ENCODE results near the gene SUCLG2. TPM values are rescaled to one million over a fixed set of nuclear protein-coding genes. Genes with fewer than 3 reads are reported as not detected.

SUCLG2 gene
- total RNA-seq, 1 experiment from 2014 or later: 49.5 TPM

- no peak overlapping the region for H3K27ac Mint-ChIP-seq (ENCODE audit: unreplicated experiment)
- H3K27me3 Mint-ChIP-seq (ENCODE audit: unreplicated experiment): no peaks in the 10 kb centered on the region
- H3K9me3 Mint-ChIP-seq (ENCODE audit: low read depth, unreplicated experiment): no peaks in the 10 kb centered on the region
- peaks cover 8% of the 10 kb centered on the region for H3K4me1 Mint-ChIP-seq (ENCODE audit: low read depth, unreplicated experiment)
- CTCF ChIA-PET: no interaction called here
- intact Hi-C loops (cut with micrococcal nuclease; ENCODE audit: unreplicated experiment): no loop called here
- TF ChIP-seq, protein P1, sequence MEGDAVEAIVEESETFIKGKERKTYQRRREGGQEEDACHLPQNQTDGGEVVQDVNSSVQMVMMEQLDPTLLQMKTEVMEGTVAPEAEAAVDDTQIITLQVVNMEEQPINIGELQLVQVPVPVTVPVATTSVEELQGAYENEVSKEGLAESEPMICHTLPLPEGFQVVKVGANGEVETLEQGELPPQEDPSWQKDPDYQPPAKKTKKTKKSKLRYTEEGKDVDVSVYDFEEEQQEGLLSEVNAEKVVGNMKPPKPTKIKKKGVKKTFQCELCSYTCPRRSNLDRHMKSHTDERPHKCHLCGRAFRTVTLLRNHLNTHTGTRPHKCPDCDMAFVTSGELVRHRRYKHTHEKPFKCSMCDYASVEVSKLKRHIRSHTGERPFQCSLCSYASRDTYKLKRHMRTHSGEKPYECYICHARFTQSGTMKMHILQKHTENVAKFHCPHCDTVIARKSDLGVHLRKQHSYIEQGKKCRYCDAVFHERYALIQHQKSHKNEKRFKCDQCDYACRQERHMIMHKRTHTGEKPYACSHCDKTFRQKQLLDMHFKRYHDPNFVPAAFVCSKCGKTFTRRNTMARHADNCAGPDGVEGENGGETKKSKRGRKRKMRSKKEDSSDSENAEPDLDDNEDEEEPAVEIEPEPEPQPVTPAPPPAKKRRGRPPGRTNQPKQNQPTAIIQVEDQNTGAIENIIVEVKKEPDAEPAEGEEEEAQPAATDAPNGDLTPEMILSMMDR (IDR thresholded peaks at IDR 0.05; ENCODE audit: unreplicated experiment): no peak
- no TSS peak for BruUV-seq (replicated peaks)
- DNase-seq: no peak
- no peak overlapping the region for H3K4me3 Mint-ChIP-seq (ENCODE audit: low read depth, unreplicated experiment)
- H3K36me3 Mint-ChIP-seq (ENCODE audit: insufficient read depth, unreplicated experiment): peaks cover 5% of the 10 kb centered on the region
Observed at GRCh38 chr3:67493808-67494207, 160.6 kb downstream of the SUCLG2 start.

- CTCF ChIA-PET: no interaction called here
- no peak for DNase-seq
- Mint-ChIP-seq H3K36me3 (ENCODE audit: insufficient read depth, unreplicated experiment) (peaks cover 5% of the 10 kb centered on the region), H3K4me1 (ENCODE audit: low read depth, unreplicated experiment) (peaks cover under 1% of the 10 kb centered on the region), H3K4me3 (ENCODE audit: low read depth, unreplicated experiment) (no peak overlapping the region), H3K27ac (ENCODE audit: unreplicated experiment) (no peak overlapping the region), H3K9me3 (ENCODE audit: low read depth, unreplicated experiment) (no peaks in the 10 kb centered on the region), H3K27me3 (ENCODE audit: unreplicated experiment) (no peaks in the 10 kb centered on the region)
- no TSS peak for BruUV-seq (replicated peaks)
- intact Hi-C loops (cut with micrococcal nuclease; ENCODE audit: unreplicated experiment): no loop called here
- TF ChIP-seq, protein P1 (IDR thresholded peaks at IDR 0.05; ENCODE audit: unreplicated experiment): no peak
Observed at GRCh38 chr3:67490658-67491057, 163.8 kb downstream of the SUCLG2 start.

DNA sequence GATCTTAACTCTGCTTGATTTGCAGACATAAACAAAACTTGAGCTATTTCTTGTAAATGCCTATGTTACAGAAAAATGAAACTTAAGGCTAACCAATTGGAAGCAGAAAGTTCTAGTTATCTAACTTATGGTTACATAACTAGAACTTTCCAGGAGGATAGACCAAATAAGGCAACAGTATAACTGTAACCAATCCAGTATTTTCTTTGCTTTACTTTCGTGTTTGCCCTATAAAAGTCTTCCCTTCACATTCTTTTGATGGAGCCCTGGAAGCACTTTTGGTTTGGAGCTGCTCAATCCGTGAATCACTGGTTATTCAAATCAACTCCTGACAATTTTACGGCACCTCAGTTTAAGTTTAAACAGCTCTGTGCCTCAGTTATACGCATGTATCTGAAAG is 164.6 kb downstream of the SUCLG2 start:
- BruUV-seq (replicated peaks): no TSS peak
- TF ChIP-seq, protein P1 (IDR thresholded peaks at IDR 0.05; ENCODE audit: unreplicated experiment): no peak
- H3K27ac Mint-ChIP-seq (ENCODE audit: unreplicated experiment): no peak overlapping the region
- no peaks in the 10 kb centered on the region for H3K36me3 Mint-ChIP-seq (ENCODE audit: insufficient read depth, unreplicated experiment)
- intact Hi-C loops (cut with micrococcal nuclease; ENCODE audit: unreplicated experiment): no loop called here
- H3K9me3 Mint-ChIP-seq (ENCODE audit: low read depth, unreplicated experiment): no peaks in the 10 kb centered on the region
- CTCF ChIA-PET: no interaction called here
- no peaks in the 10 kb centered on the region for H3K4me1 Mint-ChIP-seq (ENCODE audit: low read depth, unreplicated experiment)
- no peak overlapping the region for H3K4me3 Mint-ChIP-seq (ENCODE audit: low read depth, unreplicated experiment)
- no peaks in the 10 kb centered on the region for H3K27me3 Mint-ChIP-seq (ENCODE audit: unreplicated experiment)
- DNase-seq: no peak

DNA sequence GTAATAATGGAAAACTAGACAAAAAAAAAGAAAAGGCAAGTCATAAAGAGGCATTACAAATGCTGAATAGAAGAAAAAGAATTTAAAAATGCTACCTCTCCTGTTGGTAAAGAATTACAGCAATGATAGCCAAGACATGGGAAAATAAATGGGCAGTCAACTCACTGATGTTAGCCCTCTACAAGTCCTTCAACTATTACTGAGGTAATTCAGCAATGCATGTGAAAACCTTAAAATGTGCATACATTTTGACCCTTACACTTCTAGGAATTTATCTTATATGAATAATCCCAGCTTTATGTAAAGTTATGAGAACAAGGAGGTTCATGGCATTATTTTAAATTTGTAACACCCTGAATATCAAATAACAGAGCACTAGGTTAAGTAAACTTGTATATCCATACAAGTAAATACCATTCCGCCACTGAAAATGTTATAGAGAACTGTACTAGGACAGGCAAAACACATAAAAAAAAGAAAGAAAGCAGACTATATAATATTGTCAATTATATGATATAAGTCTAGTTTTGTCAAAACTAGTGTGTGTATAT is 166.8 kb downstream of the SUCLG2 start:
- no TSS peak for BruUV-seq (replicated peaks)
- intact Hi-C loops (cut with micrococcal nuclease; ENCODE audit: unreplicated experiment): no loop called here
- H3K9me3 Mint-ChIP-seq (ENCODE audit: low read depth, unreplicated experiment): no peaks in the 10 kb centered on the region
- no peaks in the 10 kb centered on the region for H3K27me3 Mint-ChIP-seq (ENCODE audit: unreplicated experiment)
- H3K4me1 Mint-ChIP-seq (ENCODE audit: low read depth, unreplicated experiment): no peaks in the 10 kb centered on the region
- H3K4me3 Mint-ChIP-seq (ENCODE audit: low read depth, unreplicated experiment): no peak overlapping the region
- TF ChIP-seq, protein P1 (IDR thresholded peaks at IDR 0.05; ENCODE audit: unreplicated experiment): no peak
- CTCF ChIA-PET: no interaction called here
- DNase-seq: no peak
- no peaks in the 10 kb centered on the region for H3K36me3 Mint-ChIP-seq (ENCODE audit: insufficient read depth, unreplicated experiment)
- H3K27ac Mint-ChIP-seq (ENCODE audit: unreplicated experiment): no peak overlapping the region
